ENCODE results near the gene RHBDF1.
"Not testable (repeated sequence)": the region's sequence is repeated elsewhere in the genome, so short reads cannot be mapped to it uniquely, and the experiment has no call there.

RHBDF1 gene

GRCh38 chr16:42069-42457 is 30.4 kb downstream of the RHBDF1 start:
- intact Hi-C loops (cut with DNase I), result no loop called here
- DNase-seq, result peak in 1 of 10 donors; percentile 19

DNA sequence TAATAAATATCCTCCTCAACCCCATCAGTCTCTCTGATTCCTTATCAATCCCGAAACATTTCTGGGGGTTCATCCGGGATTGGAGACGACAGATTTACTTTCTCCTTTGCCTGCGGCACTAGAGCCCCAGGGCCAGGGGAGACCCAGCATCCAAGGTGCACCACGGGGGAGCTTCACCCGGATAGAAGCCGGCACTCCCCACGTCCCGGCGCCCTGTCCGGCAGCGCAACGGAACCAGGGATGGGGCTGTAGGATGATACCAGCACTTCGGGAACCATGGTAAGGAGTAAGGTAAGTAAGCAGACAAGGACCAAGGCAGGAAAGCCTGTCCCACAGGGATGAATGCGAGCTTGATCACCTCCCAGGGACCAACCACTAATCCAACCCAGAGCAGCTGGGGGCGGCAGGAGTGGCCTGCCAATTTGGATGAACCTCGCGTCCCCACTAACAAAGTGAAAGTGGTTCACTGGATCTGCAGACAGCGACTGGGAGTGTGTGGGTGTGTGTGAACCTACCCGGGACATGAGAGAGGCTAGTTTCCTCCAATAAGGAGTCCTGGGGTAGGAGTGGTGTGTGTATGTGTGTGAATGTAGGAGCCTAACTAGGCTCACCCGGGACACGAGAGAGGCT is 30.9 kb downstream of the RHBDF1 start:
- peak in 2 of 10 donors; percentile 59 to 79 for DNase-seq

GRCh38 chr16:38941-39892 is 33.2 kb downstream of the RHBDF1 start:
- intact Hi-C loops (cut with DNase I), result no loop called here
- DNase-seq, result peak in 1 of 10 donors; percentile 64

More for the DNA sequence above, 30.9 kb downstream of the RHBDF1 start:
- intact Hi-C loops (cut with DNase I), result no loop called here

GRCh38 chr16:38206-38605 is 34.2 kb downstream of the RHBDF1 start:
- intact Hi-C loops (cut with DNase I), result not testable (repeated sequence)
- DNase-seq, result peak in 2 of 10 donors; percentile 41 to 48

DNA sequence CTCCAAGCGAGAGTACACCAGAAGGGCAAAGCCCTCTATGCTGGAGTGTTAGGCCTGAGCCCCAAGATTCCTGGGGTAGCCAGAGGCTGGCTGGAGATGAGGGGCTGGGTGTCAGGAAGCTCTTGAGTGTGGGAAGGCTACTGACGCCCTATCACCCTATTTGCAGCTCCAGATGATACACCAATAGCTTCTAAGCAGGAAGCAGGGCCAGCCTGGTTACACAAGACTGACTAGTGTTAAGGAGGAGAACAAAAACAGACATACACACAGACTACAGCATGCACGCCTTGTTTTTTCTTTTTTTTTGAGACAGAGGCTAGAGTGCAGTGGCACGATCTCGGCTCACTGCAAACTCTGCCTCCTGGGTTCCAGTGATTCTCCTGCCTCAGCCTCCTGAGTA is 34.9 kb downstream of the RHBDF1 start:
- intact Hi-C loops (cut with DNase I), result no loop called here
- peak in 2 of 10 donors; percentile 6 to 27 for DNase-seq

DNA sequence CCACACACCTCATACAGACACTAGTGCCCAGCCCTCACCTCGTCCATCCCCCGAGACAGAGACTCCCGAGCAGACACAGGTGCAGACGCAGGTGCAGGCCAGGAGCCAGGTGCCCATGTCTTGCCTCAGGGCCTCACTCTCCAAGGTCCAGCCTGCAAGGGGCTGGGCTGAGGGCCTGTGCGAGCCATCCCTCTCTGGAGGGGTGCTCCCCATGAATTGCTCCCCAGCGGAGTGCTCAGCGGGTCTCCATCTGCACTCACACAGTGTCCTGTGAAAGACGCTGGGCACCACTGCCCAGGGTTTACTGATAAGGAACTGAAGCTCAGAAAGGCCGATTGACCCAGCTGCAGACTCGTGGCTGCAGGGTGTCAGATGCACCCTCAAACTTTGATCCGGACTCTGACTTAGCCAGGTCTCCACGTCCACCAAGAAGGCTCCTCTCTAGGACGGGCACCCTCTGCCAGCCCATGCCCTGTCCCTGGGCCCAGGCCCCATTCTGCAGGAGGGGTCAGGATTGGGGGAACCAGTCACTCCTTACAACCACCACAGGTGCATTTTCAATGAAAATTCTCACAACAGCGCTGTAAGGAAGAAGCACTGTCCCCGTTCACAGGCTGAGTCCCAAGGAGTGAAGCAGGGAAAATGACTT is 36.0 kb downstream of the RHBDF1 start:
- intact Hi-C loops (cut with DNase I), result no loop called here
- DNase-seq, result peak in 2 of 10 donors; percentile 30 to 39

- peak in 2 of 10 donors; percentile 50 to 77 for DNase-seq
- intact Hi-C loops (cut with DNase I), result no loop called here
Observed at GRCh38 chr16:35678-36305, 36.6 kb downstream of the RHBDF1 start.

DNA sequence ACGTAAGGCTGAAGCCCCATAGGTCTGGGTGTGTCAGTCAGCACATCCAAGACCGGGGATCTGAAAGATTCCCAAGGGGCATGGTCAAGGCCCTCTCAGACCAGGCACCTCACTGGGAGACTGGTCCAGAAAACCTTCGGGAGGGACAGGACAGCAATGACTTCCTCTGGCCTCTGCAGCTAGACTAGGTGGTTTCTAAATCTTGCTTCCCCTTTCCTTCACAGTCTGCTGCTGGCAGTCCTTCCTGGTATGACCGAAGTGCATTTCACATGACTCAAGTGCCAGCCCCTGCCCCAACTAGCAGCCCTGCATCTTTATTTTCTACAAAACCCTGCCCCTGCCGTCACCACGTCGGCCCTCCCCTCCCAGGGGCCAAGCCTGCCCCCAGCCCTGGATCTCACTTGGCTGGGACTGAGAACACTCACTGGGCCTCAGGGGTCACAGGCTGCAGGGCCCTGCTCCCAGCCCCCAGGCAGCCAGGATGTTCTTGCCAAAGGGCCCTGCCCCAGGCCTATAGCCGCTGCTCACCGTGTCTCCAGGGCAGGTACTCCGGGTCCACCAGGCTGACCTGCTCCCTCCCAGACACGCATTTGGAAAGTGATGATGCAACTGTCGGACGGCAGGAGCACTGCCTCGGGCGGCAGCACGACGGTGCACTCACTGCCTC is 37.3 kb downstream of the RHBDF1 start:
- intact Hi-C loops (cut with DNase I), result no loop called here
- DNase-seq, result peak in 3 of 10 donors; percentile 62 to 78 (median 68)

DNA sequence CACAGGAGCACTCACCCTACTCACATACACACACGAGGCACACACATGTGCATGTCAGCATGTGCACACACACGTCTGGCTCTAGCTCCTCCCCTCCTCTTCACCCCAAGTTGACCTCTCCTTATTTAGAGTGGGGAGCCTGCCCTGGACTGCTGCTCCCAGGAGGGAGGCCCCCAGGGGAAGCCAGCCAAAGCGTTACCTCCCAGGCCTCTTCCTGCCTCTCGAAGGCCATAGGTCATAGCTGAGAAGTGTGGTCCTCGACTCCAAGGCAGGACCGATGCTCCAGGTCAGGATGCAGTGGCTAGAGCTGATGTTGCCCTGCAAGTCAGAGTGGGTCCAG is 37.8 kb downstream of the RHBDF1 start:
- intact Hi-C loops (cut with DNase I), result no loop called here
- peak in 1 of 10 donors; percentile 19 for DNase-seq

DNA sequence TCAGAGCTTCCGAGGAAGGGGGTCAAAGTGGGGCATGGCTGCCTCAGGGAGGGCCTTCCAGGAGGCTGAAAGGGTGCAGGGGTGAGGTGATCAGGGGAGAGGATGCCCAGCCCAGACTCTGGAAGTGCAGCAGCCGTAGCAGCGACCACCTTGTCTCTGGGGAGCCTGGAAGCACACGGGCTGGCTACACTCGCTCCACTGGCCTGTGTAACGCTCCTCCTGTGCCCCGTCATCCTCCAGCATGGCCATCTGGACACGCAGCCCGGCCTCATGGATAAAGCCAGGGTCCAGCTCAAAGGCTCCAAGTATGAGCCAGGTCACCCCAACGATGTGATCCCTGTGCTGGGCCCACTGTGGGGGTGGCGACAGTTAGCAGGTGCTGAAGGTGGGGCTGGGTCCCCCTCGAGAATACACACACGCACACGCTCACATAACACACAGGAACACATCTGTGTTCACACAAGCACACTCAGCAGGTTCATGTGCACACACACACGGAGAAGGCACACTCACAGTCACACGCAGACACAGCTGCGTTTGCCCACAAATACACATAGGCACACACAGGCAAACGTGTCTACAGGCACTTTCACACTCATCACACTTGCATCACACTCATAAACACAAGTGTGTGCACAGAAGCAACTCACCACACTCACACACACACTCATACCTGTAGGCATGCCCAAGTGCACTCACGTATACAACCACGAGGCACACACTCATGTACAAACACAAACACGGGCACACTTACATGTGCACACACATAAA is 38.4 kb downstream of the RHBDF1 start:
- intact Hi-C loops (cut with DNase I), result no loop called here
- peak in 1 of 10 donors; percentile 51 for DNase-seq

DNA sequence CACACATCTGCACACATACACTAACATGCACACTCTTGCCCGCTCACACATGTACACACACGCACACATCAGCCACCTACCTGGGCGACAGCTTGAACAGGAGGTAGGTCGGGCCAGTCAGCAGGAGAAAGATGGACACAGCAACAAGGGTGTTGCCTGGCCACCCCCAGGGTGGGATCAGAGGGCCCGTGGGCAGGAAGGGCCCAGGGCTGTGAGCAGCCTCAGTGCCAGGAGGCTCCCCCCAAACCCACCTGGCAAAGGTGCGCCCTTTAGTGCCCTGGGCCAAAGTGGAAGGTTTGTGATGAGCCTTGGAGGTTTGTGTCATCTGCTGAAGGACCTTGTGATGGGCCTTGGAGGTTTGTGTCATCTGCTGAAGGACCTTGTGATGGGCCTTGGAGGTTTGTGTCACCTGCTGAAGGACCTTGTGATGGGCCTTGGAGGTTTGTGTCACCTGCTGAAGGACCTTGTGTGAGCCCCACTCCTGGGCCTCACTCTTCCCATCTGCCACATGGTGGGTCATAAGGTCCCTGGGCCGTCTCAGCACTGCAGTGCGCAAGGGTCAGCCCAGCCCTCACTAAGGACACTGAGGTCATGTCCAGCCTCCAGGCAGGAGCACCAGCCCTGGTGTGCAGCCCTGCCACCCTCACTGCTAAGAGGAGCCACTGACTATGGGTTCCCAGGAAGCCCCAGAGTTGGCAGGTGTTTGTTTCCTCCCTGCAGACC is 39.1 kb downstream of the RHBDF1 start:
- DNase-seq, result peak in 1 of 10 donors; percentile 20

DNA sequence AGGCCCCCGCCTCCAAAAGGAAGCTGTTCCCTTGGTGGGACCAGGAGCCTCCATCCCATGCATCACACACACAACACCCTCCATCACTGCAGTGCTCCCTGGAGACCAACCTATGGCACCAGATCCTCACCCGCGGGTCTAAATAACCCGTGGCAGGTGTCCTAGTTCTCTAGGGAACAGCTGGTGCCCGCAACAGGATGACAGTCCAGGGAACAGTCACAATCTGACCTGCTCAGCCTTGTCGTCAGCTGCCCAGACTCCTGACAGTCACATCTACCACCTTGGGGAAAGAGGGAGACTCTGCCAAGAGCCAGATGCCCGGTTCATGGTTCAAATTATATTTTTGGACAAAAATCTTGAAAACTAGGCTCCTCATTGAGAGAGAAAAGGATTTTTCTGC is 41.8 kb downstream of the RHBDF1 start:
- DNase-seq; intact Hi-C loops (cut with DNase I): not testable (repeated sequence)

More for the DNA sequence above, 39.1 kb downstream of the RHBDF1 start:
- intact Hi-C loops (cut with DNase I), result not testable (repeated sequence)

DNA sequence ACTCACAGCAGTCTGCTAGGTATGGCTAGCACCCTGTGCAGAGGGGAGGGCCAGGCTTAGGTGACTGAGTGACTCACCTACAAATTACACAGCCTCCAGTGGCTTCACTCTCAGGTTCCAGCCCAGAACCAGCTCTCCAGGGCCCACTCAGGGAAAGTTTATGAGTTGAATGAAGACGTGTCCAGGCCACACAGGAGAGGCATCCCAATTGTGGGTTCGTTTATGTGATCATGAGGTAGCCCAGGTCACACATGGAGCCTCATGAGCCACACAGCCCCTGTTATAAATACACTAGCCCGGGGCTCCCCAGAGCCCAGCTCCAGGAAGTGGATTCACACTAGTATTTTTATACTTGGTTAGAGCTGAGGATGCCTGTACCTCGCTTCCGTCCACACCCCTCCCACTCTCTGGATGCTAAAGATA is 46.5 kb downstream of the RHBDF1 start:
- intact Hi-C loops (cut with DNase I); DNase-seq: not testable (repeated sequence)

GRCh38 chr16:24151-24550 is 48.3 kb downstream of the RHBDF1 start:
- intact Hi-C loops (cut with DNase I), result not testable (repeated sequence)
- DNase-seq, result peak in 1 of 10 donors; percentile 11

GRCh38 chr16:20886-21285 is 51.5 kb downstream of the RHBDF1 start:
- intact Hi-C loops (cut with DNase I); DNase-seq: not testable (repeated sequence)

- DNase-seq, result peak in 1 of 10 donors; percentile 61
- intact Hi-C loops (cut with DNase I), result not testable (repeated sequence)
Observed at GRCh38 chr16:17062-17765, 55.2 kb downstream of the RHBDF1 start.

DNA sequence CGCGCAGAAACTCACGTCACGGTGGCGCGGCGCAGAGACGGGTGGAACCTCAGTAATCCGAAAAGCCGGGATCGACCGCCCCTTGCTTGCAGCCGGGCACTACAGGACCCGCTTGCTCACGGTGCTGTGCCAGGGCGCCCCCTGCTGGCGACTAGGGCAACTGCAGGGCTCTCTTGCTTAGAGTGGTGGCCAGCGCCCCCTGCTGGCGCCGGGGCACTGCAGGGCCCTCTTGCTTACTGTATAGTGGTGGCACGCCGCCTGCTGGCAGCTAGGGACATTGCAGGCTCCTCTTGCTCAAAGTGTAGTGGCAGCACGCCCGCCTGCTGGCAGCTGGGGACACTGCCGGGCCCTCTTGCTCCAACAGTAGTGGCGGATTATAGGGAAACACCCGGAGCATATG is 61.7 kb downstream of the RHBDF1 start:
- peak; percentile 89 to 99 (median 94) for DNase-seq
- intact Hi-C loops (cut with DNase I), result not testable (repeated sequence)

Measured in posterior cingulate gyrus (tissue), 11 donors.